Liver (tissue), 9 donors: ENCODE measurements around the gene COQ7. TPM values are rescaled to one million over a fixed set of nuclear protein-coding genes. Genes with fewer than 3 reads are reported as not detected.

ENCODE experiments used
- DNase-seq: peaks from one replicate; pipeline ENCODE4 v3.0.0-alpha.2; 2017; ENCODE audit warnings: low spot score
- H3K27ac ChIP-seq, 2 donors: one replicate each; pipeline ENCODE4 v1.7.0; 2013; ENCODE audit warnings: inconsistent platforms in 2 of 2, low read length in 2 of 2, control low read depth in 1 of 2, low read depth in 1 of 2, mild to moderate bottlenecking in 1 of 2
- H3K27me3 ChIP-seq, 4 donors: one replicate each; pipeline versions ENCODE4 v1.6.1 to v1.7.0; 2013; ENCODE audit warnings: low read length in 3 of 4, inconsistent platforms in 1 of 4, mild to moderate bottlenecking in 1 of 4, moderate library complexity in 1 of 4; ENCODE audit not compliant: control insufficient read depth in 4 of 4, insufficient read depth in 4 of 4
- H3K36me3 ChIP-seq, 4 donors: one replicate each; pipeline versions ENCODE4 v1.6.1 to v1.7.0; 2013; ENCODE audit warnings: low read length in 3 of 4, mild to moderate bottlenecking in 3 of 4, low read depth in 1 of 4, moderate library complexity in 1 of 4; ENCODE audit not compliant: control insufficient read depth in 4 of 4, insufficient read depth in 3 of 4
- H3K4me1 ChIP-seq, 4 donors: one replicate each; pipeline versions ENCODE4 v1.6.1 to v1.7.0; 2013; ENCODE audit warnings: low read length in 3 of 4, mild to moderate bottlenecking in 3 of 4, moderate library complexity in 1 of 4; ENCODE audit not compliant: control insufficient read depth in 4 of 4, insufficient read depth in 4 of 4
- H3K4me3 ChIP-seq, 3 donors: one replicate each; pipeline versions ENCODE4 v1.6.1 to v1.7.0; 2013; ENCODE audit warnings: low read length in 3 of 3, control low read depth in 1 of 3, low read depth in 1 of 3, mild to moderate bottlenecking in 1 of 3
- H3K9ac ChIP-seq, 2 donors: one replicate each; pipeline ENCODE4 v1.7.0; 2013; ENCODE audit warnings: low read length in 2 of 2, mild to moderate bottlenecking in 2 of 2, moderate library complexity in 2 of 2, control low read depth in 1 of 2, low read depth in 1 of 2
- H3K9me3 ChIP-seq, 4 donors: one replicate each; pipeline versions ENCODE4 v1.6.1 to v1.7.0; 2013; ENCODE audit warnings: low read length in 3 of 4; ENCODE audit not compliant: control insufficient read depth in 4 of 4
- ATF3 ChIP-seq: IDR thresholded peaks from 2 replicates; pipeline ENCODE4 v1.6.1; 2016; ENCODE audit warnings: antibody characterized with exemption
- CTCF ChIP-seq: fragments of 150-350 bp; IDR thresholded peaks from 2 replicates; pipeline ENCODE4 v1.5.1; 2017; ENCODE audit warnings: improper control_type of control experiment, low read depth, low read length; ENCODE audit not compliant: missing input control
- EGR1 ChIP-seq, 2 donors: IDR thresholded peaks; 2 replicates each; pipeline ENCODE4 v1.6.1; 2016 to 2018; ENCODE audit warnings: antibody characterized with exemption in 2 of 2, low read depth in 2 of 2
- FOXA2 ChIP-seq: IDR thresholded peaks from 2 replicates; pipeline ENCODE4 v1.6.1; 2016; ENCODE audit warnings: antibody characterized with exemption
- GABPA ChIP-seq, 2 donors: IDR thresholded peaks in 1 of 2; conservative IDR thresholded peaks in 1 of 2; 2 replicates each; pipeline ENCODE4 v1.6.1; 2016; ENCODE audit warnings: antibody characterized with exemption in 2 of 2, mild to moderate bottlenecking in 1 of 2, moderate library complexity in 1 of 2
- HNF4A ChIP-seq, 2 donors: conservative IDR thresholded peaks; 2 replicates each; pipeline ENCODE4 v1.6.1; 2016; ENCODE audit warnings: antibody characterized with exemption in 2 of 2, mild to moderate bottlenecking in 2 of 2
- HNF4G ChIP-seq: IDR thresholded peaks from 2 replicates; pipeline ENCODE4 v1.6.1; 2016; ENCODE audit warnings: antibody characterized with exemption
- MAX ChIP-seq: IDR thresholded peaks from 2 replicates; pipeline ENCODE4 v1.6.1; 2016; ENCODE audit warnings: antibody characterized with exemption
- NR2F2 ChIP-seq: IDR thresholded peaks from 2 replicates; pipeline ENCODE4 v1.6.1; 2016; ENCODE audit warnings: antibody characterized with exemption
- RAD21 ChIP-seq, 2 donors: IDR thresholded peaks; 2 replicates each; pipeline ENCODE4 v1.6.1; 2016; ENCODE audit warnings: antibody characterized with exemption in 2 of 2, mild to moderate bottlenecking in 2 of 2
- RXRA ChIP-seq, 2 donors: IDR thresholded peaks; 2 replicates each; pipeline ENCODE4 v1.6.1; 2017 to 2018; ENCODE audit warnings: antibody characterized with exemption in 2 of 2, mild to moderate bottlenecking in 1 of 2
- SP1 ChIP-seq: IDR thresholded peaks from 2 replicates; pipeline ENCODE4 v1.6.1; 2018; ENCODE audit warnings: antibody characterized with exemption, mild to moderate bottlenecking
- ZBTB33 ChIP-seq: IDR thresholded peaks from 2 replicates; pipeline ENCODE4 v1.6.1; 2016; ENCODE audit warnings: antibody characterized with exemption
- WGBS: extraction: QIAGEN DNeasy Blood & Tissue Kit; methylation state at CpG from one replicate; pipeline ENCODE4 v1.1.7; 2013; 5-methylcytosine and 5-hydroxymethylcytosine counted together
- polyA plus RNA-seq, 2 donors: library from polyadenylated mRNA; stranded (reverse) in 1 of 2; unstranded in 1 of 2; fragments of 200-250 nt in 1 of 2; fragments of >200 nt in 1 of 2; fragmentation: Nextera tagmentation in 1 of 2; extraction: Ambion mirVana in 1 of 2; gene quantifications; one replicate each; pipeline versions ENCODE4 v1.2.1 to v1.2.3, GENCODE V29; 2013 to 2015
- total RNA-seq, 2 donors: library from RNA; depleted of rRNA; stranded (reverse); fragments of >200 nt; gene quantifications; one replicate each; pipeline ENCODE4 v1.2.3, GENCODE V29; 2014
- TF ChIP-seq, protein P1 (sequence below): IDR thresholded peaks from 2 replicates; pipeline ENCODE4 v1.6.1; 2016; ENCODE audit warnings: antibody characterized with exemption, mild to moderate bottlenecking
- donor health status: healthy.
- donor health status: healthy.
- donor health status: healthy.
- donor health status: healthy.
- donor health status: healthy.

The COQ7 gene
- total and polyA plus RNA-seq, 4 donors = 5.3 to 10.8 (median 7.2) TPM

- Histone ChIP-seq H3K9me3 (no peaks in the 10 kb centered on the region), H3K4me1 (no peaks in the 10 kb centered on the region), H3K9ac (no peak overlapping the region), H3K27me3 (no peaks in the 10 kb centered on the region), H3K36me3 (no peaks in the 10 kb centered on the region), H3K4me3 (no peak overlapping the region), H3K27ac (no peak overlapping the region)
- TF ChIP-seq ATF3 (no peak), GABPA (IDR thresholded peaks at IDR 0.05 in 1 of 2, conservative IDR thresholded peaks at IDR 0.05 in 1 of 2) (no peak), MAX (no peak), NR2F2 (no peak), FOXA2 (no peak), HNF4G (no peak), SP1 (no peak), CTCF (no peak), ZBTB33 (no peak)
- no peak for DNase-seq
- 94% methylated on average over 2 of the region's 2 CpGs for WGBS
Observed at GRCh38 chr16:19040400-19040799, 27.0 kb upstream of the COQ7 start.

GRCh38 chr16:19044769-19045168, 22.6 kb upstream of the COQ7 start:
- H3K9me3 ChIP-seq = no peaks in the 10 kb centered on the region
- no peak for DNase-seq
- no peak overlapping the region for H3K27ac ChIP-seq
- H3K4me1 ChIP-seq = no peaks in the 10 kb centered on the region
- 92% methylated on average over 11 of the region's 11 CpGs for WGBS
- no peaks in the 10 kb centered on the region for H3K36me3 ChIP-seq
- no peak overlapping the region for H3K9ac ChIP-seq
- H3K27me3 ChIP-seq = no peaks in the 10 kb centered on the region
- H3K4me3 ChIP-seq = no peak overlapping the region
- TF ChIP-seq EGR1 (IDR thresholded peaks at IDR 0.05; ENCODE audit: low read depth in 2 of 2) (no peak), RXRA (IDR thresholded peaks at IDR 0.05) (no peak), RAD21 (IDR thresholded peaks at IDR 0.05) (no peak), SP1 (no peak), ATF3 (no peak), CTCF (no peak), ZBTB33 (no peak), MAX (no peak), HNF4A (conservative IDR thresholded peaks at IDR 0.05) (no peak), GABPA (IDR thresholded peaks at IDR 0.05 in 1 of 2, conservative IDR thresholded peaks at IDR 0.05 in 1 of 2) (no peak)
- TF ChIP-seq, protein P1, sequence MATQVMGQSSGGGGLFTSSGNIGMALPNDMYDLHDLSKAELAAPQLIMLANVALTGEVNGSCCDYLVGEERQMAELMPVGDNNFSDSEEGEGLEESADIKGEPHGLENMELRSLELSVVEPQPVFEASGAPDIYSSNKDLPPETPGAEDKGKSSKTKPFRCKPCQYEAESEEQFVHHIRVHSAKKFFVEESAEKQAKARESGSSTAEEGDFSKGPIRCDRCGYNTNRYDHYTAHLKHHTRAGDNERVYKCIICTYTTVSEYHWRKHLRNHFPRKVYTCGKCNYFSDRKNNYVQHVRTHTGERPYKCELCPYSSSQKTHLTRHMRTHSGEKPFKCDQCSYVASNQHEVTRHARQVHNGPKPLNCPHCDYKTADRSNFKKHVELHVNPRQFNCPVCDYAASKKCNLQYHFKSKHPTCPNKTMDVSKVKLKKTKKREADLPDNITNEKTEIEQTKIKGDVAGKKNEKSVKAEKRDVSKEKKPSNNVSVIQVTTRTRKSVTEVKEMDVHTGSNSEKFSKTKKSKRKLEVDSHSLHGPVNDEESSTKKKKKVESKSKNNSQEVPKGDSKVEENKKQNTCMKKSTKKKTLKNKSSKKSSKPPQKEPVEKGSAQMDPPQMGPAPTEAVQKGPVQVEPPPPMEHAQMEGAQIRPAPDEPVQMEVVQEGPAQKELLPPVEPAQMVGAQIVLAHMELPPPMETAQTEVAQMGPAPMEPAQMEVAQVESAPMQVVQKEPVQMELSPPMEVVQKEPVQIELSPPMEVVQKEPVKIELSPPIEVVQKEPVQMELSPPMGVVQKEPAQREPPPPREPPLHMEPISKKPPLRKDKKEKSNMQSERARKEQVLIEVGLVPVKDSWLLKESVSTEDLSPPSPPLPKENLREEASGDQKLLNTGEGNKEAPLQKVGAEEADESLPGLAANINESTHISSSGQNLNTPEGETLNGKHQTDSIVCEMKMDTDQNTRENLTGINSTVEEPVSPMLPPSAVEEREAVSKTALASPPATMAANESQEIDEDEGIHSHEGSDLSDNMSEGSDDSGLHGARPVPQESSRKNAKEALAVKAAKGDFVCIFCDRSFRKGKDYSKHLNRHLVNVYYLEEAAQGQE = no peak
